ENCODE measurements around the gene PTPN14.
A peak's percentile ranks its signal among the peaks of the same experiment; 100 is the strongest.

PTPN14 gene

DNA sequence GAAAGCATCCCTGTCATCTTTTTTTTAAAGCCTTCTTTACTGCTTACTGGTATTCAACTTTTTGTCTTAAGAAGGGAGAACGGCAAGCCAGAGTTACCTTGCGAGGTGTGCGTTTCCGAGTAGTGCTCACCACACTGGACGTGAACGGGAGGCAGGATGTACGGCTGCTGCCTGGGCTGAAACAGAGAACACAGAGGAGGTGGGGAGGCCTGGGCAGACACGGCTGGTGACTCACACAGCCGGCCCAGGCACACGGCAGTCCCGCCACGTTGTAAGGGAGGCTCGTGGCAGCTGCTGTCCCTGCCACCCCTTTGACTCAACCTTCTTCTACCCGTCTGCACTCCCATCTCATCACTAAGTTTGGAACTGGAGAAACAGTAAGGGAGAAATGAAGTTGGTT lies 164.7 kb downstream of the PTPN14 start:
- no peak for DNase-seq

DNA sequence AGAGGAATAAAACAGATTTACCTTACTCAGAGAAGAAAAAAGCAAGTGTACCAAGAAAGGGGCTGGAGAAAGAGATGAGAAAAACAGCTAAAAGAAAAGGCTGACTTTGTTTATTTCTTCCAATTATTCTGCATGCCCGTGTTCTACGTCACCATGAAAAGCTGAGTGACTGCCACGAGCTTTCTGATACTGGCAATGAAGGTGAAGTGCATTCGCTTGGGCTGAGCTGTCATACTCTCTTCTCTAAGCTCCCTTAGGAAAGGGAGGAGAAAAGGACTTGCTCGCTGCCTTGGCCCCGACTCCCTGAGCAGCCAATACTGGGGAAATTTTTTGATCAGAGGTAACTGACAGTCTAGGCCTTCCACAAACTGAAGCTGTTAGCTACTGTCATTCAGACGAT lies 165.1 kb downstream of the PTPN14 start:
- Histone ChIP-seq H3K27me3 (ENCODE audit: insufficient read depth, low read length, poor library complexity) (no peaks in the 10 kb centered on the region), H3K27ac (ENCODE audit: low read length) (no peak overlapping the region), H3K9ac (ENCODE audit: low read depth, low read length) (no peak overlapping the region), H3K79me2 (ENCODE audit: insufficient read depth, low read length) (no peaks in the 10 kb centered on the region), H2AFZ (ENCODE audit: low read depth, low read length) (no peak overlapping the region), H4K20me1 (ENCODE audit: insufficient read depth, low read length) (no peaks in the 10 kb centered on the region), H3K36me3 (ENCODE audit: insufficient read depth, low read length) (peaks cover 14% of the 10 kb centered on the region; the same call in 1 of the 2 replicates), H3K4me1 (ENCODE audit: insufficient read depth, low read length) (no peaks in the 10 kb centered on the region), H3K9me3 (ENCODE audit: insufficient read depth, low read length, severe bottlenecking) (no peaks in the 10 kb centered on the region), H3K4me3 (ENCODE audit: low read depth in 1 of 2, low read length in 2 of 2) (no peak overlapping the region), H3K4me2 (ENCODE audit: insufficient read depth, low read length) (no peak overlapping the region)
- DNase-seq (no peak), ATAC-seq (ENCODE audit: insufficient read depth, low read depth) (no peak)
- TF ChIP-seq, protein P1, sequence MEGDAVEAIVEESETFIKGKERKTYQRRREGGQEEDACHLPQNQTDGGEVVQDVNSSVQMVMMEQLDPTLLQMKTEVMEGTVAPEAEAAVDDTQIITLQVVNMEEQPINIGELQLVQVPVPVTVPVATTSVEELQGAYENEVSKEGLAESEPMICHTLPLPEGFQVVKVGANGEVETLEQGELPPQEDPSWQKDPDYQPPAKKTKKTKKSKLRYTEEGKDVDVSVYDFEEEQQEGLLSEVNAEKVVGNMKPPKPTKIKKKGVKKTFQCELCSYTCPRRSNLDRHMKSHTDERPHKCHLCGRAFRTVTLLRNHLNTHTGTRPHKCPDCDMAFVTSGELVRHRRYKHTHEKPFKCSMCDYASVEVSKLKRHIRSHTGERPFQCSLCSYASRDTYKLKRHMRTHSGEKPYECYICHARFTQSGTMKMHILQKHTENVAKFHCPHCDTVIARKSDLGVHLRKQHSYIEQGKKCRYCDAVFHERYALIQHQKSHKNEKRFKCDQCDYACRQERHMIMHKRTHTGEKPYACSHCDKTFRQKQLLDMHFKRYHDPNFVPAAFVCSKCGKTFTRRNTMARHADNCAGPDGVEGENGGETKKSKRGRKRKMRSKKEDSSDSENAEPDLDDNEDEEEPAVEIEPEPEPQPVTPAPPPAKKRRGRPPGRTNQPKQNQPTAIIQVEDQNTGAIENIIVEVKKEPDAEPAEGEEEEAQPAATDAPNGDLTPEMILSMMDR (IDR thresholded peaks at IDR 0.05; ENCODE audit: borderline replicate concordance, extremely low read depth, low read length, poor library complexity, severe bottlenecking) = no peak
- no peak for TF ChIP-seq EZH2 (IDR thresholded peaks at IDR 0.05; ENCODE audit: borderline replicate concordance, low read depth, low read length, severe bottlenecking)

More for the DNA sequence above, 164.7 kb downstream of the PTPN14 start:
- H3K27ac ChIP-seq (ENCODE audit: low read length) = no peak overlapping the region
- H3K36me3 ChIP-seq (ENCODE audit: insufficient read depth, low read length) = peaks cover 14% of the 10 kb centered on the region; the same call in 1 of the 2 replicates
- no peak overlapping the region for H3K4me2 ChIP-seq (ENCODE audit: insufficient read depth, low read length)
- H2AFZ ChIP-seq (ENCODE audit: low read depth, low read length) = no peak overlapping the region
- H3K4me1 ChIP-seq (ENCODE audit: insufficient read depth, low read length) = no peaks in the 10 kb centered on the region
- no peaks in the 10 kb centered on the region for H4K20me1 ChIP-seq (ENCODE audit: insufficient read depth, low read length)
- H3K79me2 ChIP-seq (ENCODE audit: insufficient read depth, low read length) = no peaks in the 10 kb centered on the region
- H3K4me3 ChIP-seq (ENCODE audit: low read depth in 1 of 2, low read length in 2 of 2) = no peak overlapping the region
- no peaks in the 10 kb centered on the region for H3K9me3 ChIP-seq (ENCODE audit: insufficient read depth, low read length, severe bottlenecking)
- ATAC-seq (ENCODE audit: insufficient read depth, low read depth) = peak; percentile 58; the same call in 2 of the 3 replicates
- no peak overlapping the region for H3K9ac ChIP-seq (ENCODE audit: low read depth, low read length)
- no peaks in the 10 kb centered on the region for H3K27me3 ChIP-seq (ENCODE audit: insufficient read depth, low read length, poor library complexity)
- TF ChIP-seq, protein P1 (IDR thresholded peaks at IDR 0.05; ENCODE audit: borderline replicate concordance, extremely low read depth, low read length, poor library complexity, severe bottlenecking) = no peak
- TF ChIP-seq EZH2 (IDR thresholded peaks at IDR 0.05; ENCODE audit: borderline replicate concordance, low read depth, low read length, severe bottlenecking) = no peak

DNA sequence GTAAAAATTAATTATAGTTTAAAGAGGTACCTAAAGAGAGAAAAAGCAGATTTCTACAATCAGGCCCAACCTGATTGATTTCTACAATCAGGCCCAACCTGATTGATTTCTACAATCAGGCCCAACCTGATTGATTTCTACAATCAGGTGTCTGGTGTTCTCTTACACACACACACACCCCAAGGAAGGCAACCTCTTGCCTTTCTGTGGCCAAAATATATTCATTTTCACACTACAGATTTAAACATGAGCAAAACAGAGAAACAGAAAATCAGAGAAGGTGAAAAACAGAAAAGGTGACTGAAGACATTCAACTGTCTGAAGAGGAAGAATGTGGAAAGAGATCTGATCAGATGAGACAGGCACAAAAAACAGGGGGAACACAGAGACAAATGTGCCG lies 166.0 kb downstream of the PTPN14 start:
- Histone ChIP-seq H4K20me1 (ENCODE audit: insufficient read depth, low read length) (no peaks in the 10 kb centered on the region), H3K4me1 (ENCODE audit: insufficient read depth, low read length) (no peaks in the 10 kb centered on the region), H3K27me3 (ENCODE audit: insufficient read depth, low read length, poor library complexity) (no peaks in the 10 kb centered on the region), H3K4me3 (ENCODE audit: low read depth in 1 of 2, low read length in 2 of 2) (no peak overlapping the region), H3K9ac (ENCODE audit: low read depth, low read length) (no peak overlapping the region), H3K36me3 (ENCODE audit: insufficient read depth, low read length) (peaks cover 14% of the 10 kb centered on the region; the same call in 1 of the 2 replicates), H3K79me2 (ENCODE audit: insufficient read depth, low read length) (no peaks in the 10 kb centered on the region), H3K9me3 (ENCODE audit: insufficient read depth, low read length, severe bottlenecking) (no peaks in the 10 kb centered on the region), H3K4me2 (ENCODE audit: insufficient read depth, low read length) (no peak overlapping the region), H3K27ac (ENCODE audit: low read length) (no peak overlapping the region), H2AFZ (ENCODE audit: low read depth, low read length) (no peak overlapping the region)
- TF ChIP-seq, protein P1 (IDR thresholded peaks at IDR 0.05; ENCODE audit: borderline replicate concordance, extremely low read depth, low read length, poor library complexity, severe bottlenecking) = no peak
- no peak for TF ChIP-seq EZH2 (IDR thresholded peaks at IDR 0.05; ENCODE audit: borderline replicate concordance, low read depth, low read length, severe bottlenecking)
- DNase-seq (no peak), ATAC-seq (ENCODE audit: insufficient read depth, low read depth) (no peak)
